Sigmoid colon (tissue), 7 donors: ENCODE data around the gene PELI3. TPM values are rescaled to one million over a fixed set of nuclear protein-coding genes. Genes with fewer than 3 reads are reported as not detected.

Experiments used
- DNase-seq: peaks from one replicate; pipeline ENCODE4 v3.0.0-alpha.2; 2019
- H3K27ac ChIP-seq, 4 donors: fragments of 200-600 bp; sonication (generic); one replicate each; pipeline ENCODE4 v1.5.1; 2016 to 2019; ENCODE audit warnings: mild to moderate bottlenecking in 1 of 4
- H3K27me3 ChIP-seq, 3 donors: fragments of 200-600 bp; sonication (generic); one replicate each; pipeline ENCODE4 v1.5.1; 2019; ENCODE audit warnings: mild to moderate bottlenecking in 1 of 3
- H3K36me3 ChIP-seq, 4 donors: fragments of 200-600 bp; sonication (generic); one replicate each; pipeline ENCODE4 v1.5.1; 2016 to 2019
- H3K4me1 ChIP-seq, 4 donors: fragments of 200-600 bp; sonication (generic); one replicate each; pipeline ENCODE4 v1.5.1; 2017 to 2019
- H3K4me3 ChIP-seq, 4 donors: fragments of 200-600 bp; sonication (generic); one replicate each; pipeline ENCODE4 v1.5.1; 2017 to 2019; ENCODE audit warnings: mild to moderate bottlenecking in 2 of 4, moderate library complexity in 1 of 4
- H3K9me3 ChIP-seq, 4 donors: fragments of 200-600 bp in 3 of 4; sonication (generic) in 3 of 4; one replicate each; pipeline versions ENCODE4 v1.5.1 to v1.6.1; 2013 to 2019
- CTCF ChIP-seq, 4 experiments: fragments of 450-650 bp in 3 of 4; fragments of 200-600 bp in 1 of 4; IDR thresholded peaks; one replicate each; pipeline ENCODE4 v1.5.1; 2016 to 2019; ENCODE audit warnings: antibody characterized with exemption in 4 of 4, mild to moderate bottlenecking in 3 of 4, moderate library complexity in 2 of 4
- EP300 ChIP-seq, 4 donors: sonication (generic); formaldehyde crosslinking; IDR thresholded peaks; one replicate each; pipeline ENCODE4 v1.6.1; 2017; ENCODE audit warnings: antibody characterized with exemption in 4 of 4
- POLR2A ChIP-seq, 2 donors: fragments of 450-650 bp; IDR thresholded peaks; one replicate each; pipeline ENCODE4 v1.6.1; 2016; ENCODE audit warnings: antibody characterized with exemption in 2 of 2, mild to moderate bottlenecking in 2 of 2, moderate library complexity in 2 of 2
- POLR2AphosphoS5 ChIP-seq, 4 donors: sonication (generic); formaldehyde crosslinking; IDR thresholded peaks; one replicate each; pipeline ENCODE4 v1.6.1; 2017; ENCODE audit warnings: antibody characterized with exemption in 4 of 4
- WGBS, 2 donors: extraction: QIAGEN DNeasy Blood & Tissue Kit; methylation state at CpG; one replicate each; pipeline ENCODE4 v1.1.7; 2013; 5-methylcytosine and 5-hydroxymethylcytosine counted together
- intact Hi-C: fragments of 100-400 bp; cut with DNase I; formaldehyde crosslinking; loops from one replicate; pipeline ENCODE4 v1.15.1; 2023
- polyA plus RNA-seq, 3 donors: library from polyadenylated mRNA; stranded (reverse); fragments of 200-250 nt; gene quantifications; one replicate each; pipeline ENCODE4 v1.2.3, GENCODE V29; 2013
- total RNA-seq, 4 donors: library from RNA; depleted of rRNA; stranded (reverse); fragments of >200 nt; gene quantifications; one replicate each; pipeline ENCODE4 v1.1.0, GENCODE V29; 2016
- donor health status: healthy with polysubstance abuse.
- donor health status: Bipolar disorder and iron deficiency.
- donor health status: healthy.

Gene PELI3
- total and polyA plus RNA-seq, 7 donors: 5.0 to 26.4 (median 16.9) TPM

- no peaks in the 10 kb centered on the region for H3K27me3 ChIP-seq
- H3K27ac ChIP-seq: peak overlapping the region; percentile 90 to 93 (median 92)
- peak; percentile 32 to 67 (median 61) for TF ChIP-seq CTCF (IDR thresholded peaks at IDR 0.05)
- no peak for TF ChIP-seq POLR2A (IDR thresholded peaks at IDR 0.05)
- no peaks in the 10 kb centered on the region for H3K9me3 ChIP-seq
- H3K4me3 ChIP-seq: peak overlapping the region; percentile 56 to 75 (median 64)
- no peak for DNase-seq
- H3K4me1 ChIP-seq: peaks cover 0 to 21% (median 11%) of the 10 kb centered on the region in 4 donors
- intact Hi-C loops: loop anchor here (1.0 kb wide), 1 partner anchor 12 kb away; no protein-coding TSS in a partner anchor
- H3K36me3 ChIP-seq: peaks cover 0 to 28% (median 8%) of the 10 kb centered on the region in 4 donors
- WGBS, 2 donors: 48 to 51% methylated on average over 8 of the region's 8 CpGs
Measured at GRCh38 chr11:66478729-66479393, 12.2 kb downstream of the PELI3 start.

- 1 to 4% methylated on average over 34 of the region's 34 CpGs for WGBS, 2 donors
- intact Hi-C loops: loop anchor here (1.0 kb wide), 1 partner anchor 12 kb away; no protein-coding TSS in a partner anchor
Measured at GRCh38 chr11:66479394-66480116, 12.8 kb downstream of the PELI3 start.

GRCh38 chr11:66480117-66480938 lies 13.6 kb downstream of the PELI3 start, which contains the start of gene DPP3:
TSS of gene DPP3 (plus strand) at chr11:66480434. CDS start at chr11:66482201, 1,767 bp downstream.
- peaks cover 0 to 21% (median 11%) of the 10 kb centered on the region in 4 donors for H3K4me1 ChIP-seq
- no peaks in the 10 kb centered on the region for H3K27me3 ChIP-seq
- H3K9me3 ChIP-seq: no peaks in the 10 kb centered on the region
- peaks cover 0 to 26% (median 1%) of the 10 kb centered on the region in 4 donors for H3K36me3 ChIP-seq
- H3K27ac ChIP-seq: peak within 1 kb of the TSS; percentile 90 to 93 (median 92)
- 1% methylated on average over 62 of the region's 62 CpGs for WGBS, 2 donors
- DNase-seq: peak; percentile 99
- intact Hi-C loops: no loop called here
- peak within 1 kb of the TSS; percentile 56 to 75 (median 64) for H3K4me3 ChIP-seq
- TF ChIP-seq POLR2AphosphoS5 (IDR thresholded peaks at IDR 0.05) (peak; percentile 83 to 95 (median 93)), EP300 (IDR thresholded peaks at IDR 0.05) (no peak), POLR2A (IDR thresholded peaks at IDR 0.05) (peak; percentile 86 to 88)

More at GRCh38 chr11:66479394-66480116, 12.8 kb downstream of the PELI3 start:
- peaks cover 0 to 21% (median 11%) of the 10 kb centered on the region in 4 donors for H3K4me1 ChIP-seq
- peak overlapping the region; percentile 90 to 93 (median 92) for H3K27ac ChIP-seq
- H3K9me3 ChIP-seq: no peaks in the 10 kb centered on the region
- TF ChIP-seq CTCF (IDR thresholded peaks at IDR 0.05) (no peak), POLR2A (IDR thresholded peaks at IDR 0.05) (no peak), POLR2AphosphoS5 (IDR thresholded peaks at IDR 0.05) (no peak), EP300 (IDR thresholded peaks at IDR 0.05) (no peak)
- no peaks in the 10 kb centered on the region for H3K27me3 ChIP-seq
- peak; percentile 81 for DNase-seq
- peak overlapping the region; percentile 56 to 75 (median 64) for H3K4me3 ChIP-seq
- H3K36me3 ChIP-seq: peaks cover 0 to 28% (median 3%) of the 10 kb centered on the region in 4 donors

- TF ChIP-seq CTCF (IDR thresholded peaks at IDR 0.05) (no peak), POLR2AphosphoS5 (IDR thresholded peaks at IDR 0.05) (no peak), POLR2A (IDR thresholded peaks at IDR 0.05) (no peak), EP300 (IDR thresholded peaks at IDR 0.05) (no peak)
- WGBS, 2 donors: 86 to 88% methylated on average over 7 of the region's 7 CpGs
- Histone ChIP-seq H3K4me3 (no peak overlapping the region), H3K9me3 (no peaks in the 10 kb centered on the region), H3K4me1 (peaks cover 0 to 9% (median 4%) of the 10 kb centered on the region in 4 donors), H3K36me3 (peaks cover 0 to 53% (median 3%) of the 10 kb centered on the region in 4 donors), H3K27me3 (no peaks in the 10 kb centered on the region), H3K27ac (no peak overlapping the region)
- DNase-seq: no peak
- intact Hi-C loops: no loop called here
Measured at GRCh38 chr11:66484806-66485380, 18.2 kb downstream of the PELI3 start.
